ENCODE results near the gene FARSB. TPM values are rescaled to one million over a fixed set of nuclear protein-coding genes. Genes with fewer than 3 reads are reported as not detected.

FARSB gene
- total RNA-seq, 1 experiment from 2014 or later = 32.9 TPM

DNA sequence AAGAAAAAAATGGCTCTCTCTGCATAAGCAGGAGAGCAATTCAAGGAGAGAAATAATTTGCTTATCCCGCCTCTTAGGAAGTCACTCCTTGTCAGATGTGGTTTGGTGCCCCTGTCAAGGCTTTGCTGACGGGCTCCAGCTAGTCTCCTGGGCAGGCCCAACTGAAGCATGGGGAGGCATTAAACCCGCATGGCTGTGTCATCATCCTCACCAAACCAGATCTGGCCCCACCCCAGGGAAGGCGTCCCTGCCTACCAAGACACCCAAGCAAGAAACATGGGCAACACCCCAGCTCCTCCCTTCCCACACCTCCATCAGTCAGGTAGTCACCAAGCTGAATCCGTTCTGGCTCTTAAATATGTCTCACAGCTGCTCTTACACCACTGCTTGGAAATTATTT is 123.6 kb downstream of the FARSB start:
- intact Hi-C loops (cut with micrococcal nuclease) = no loop called here

DNA sequence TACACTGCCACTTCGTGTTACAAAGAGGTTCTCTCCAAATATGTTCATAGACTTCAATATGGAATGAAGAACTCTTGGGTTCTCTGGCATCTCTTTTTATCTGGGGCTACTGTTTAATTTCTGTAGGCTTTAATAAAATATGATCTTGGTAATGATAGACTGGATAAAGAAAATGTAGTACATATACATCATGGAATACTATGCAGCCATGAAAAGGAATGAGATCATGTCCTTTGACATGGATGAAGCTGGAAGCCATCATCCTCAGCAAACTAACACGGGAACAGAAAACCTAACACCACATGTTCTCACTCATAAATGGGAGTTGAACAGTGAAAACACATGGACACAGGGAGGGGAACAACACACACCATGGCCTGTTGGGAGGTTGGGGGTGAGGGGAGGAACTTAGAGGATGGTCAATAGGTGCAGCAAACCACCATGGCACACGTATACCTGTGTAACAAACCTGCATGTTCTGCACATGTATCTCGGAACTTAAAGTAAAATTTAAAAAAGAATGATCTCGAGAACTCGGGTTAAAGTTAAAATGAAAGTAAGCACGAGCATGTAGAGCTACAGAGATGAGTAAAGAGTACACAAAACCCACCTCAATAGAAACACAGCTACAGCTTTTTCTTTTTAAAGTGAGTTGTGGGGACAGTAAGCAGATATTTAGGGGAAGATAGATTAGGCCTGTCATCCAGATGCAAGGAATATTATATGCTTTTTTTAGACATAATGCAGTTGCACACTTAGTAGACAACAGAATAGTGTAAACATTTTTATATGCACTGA is 129.2 kb downstream of the FARSB start:
- Histone ChIP-seq H3K4me3 (ENCODE audit: low read length) (no peak overlapping the region), H3F3A (ENCODE audit: low read length, unreplicated experiment) (no peaks in the 10 kb centered on the region), H3K36me3 (ENCODE audit: low read depth, low read length) (no peaks in the 10 kb centered on the region), H3K9ac (ENCODE audit: low read length) (no peak overlapping the region), H3K4me2 (ENCODE audit: low read length) (no peak overlapping the region), H3K9me3 (ENCODE audit: low read length) (no peaks in the 10 kb centered on the region), H4K20me1 (ENCODE audit: low read length) (no peaks in the 10 kb centered on the region), H2AFZ (ENCODE audit: low read length) (no peak overlapping the region), H3K79me2 (ENCODE audit: low read length) (no peaks in the 10 kb centered on the region), H3K4me1 (ENCODE audit: insufficient read depth, low read length) (no peaks in the 10 kb centered on the region), H3K27ac (ENCODE audit: low read length) (no peak overlapping the region), H3K27me3 (ENCODE audit: low read length) (0 out of 2 replicates have a peak, but pooled peaks cover under 1% of the 10 kb centered on the region), H3K9me2 (replicated peaks; ENCODE audit: low read length) (no peaks in the 10 kb centered on the region)
- DNase-seq (no peak), ATAC-seq (no peak)
- CTCF ChIA-PET = no interaction called here
- POLR2A ChIA-PET (ENCODE audit: unreplicated experiment) = no interaction called here
- TF ChIP-seq EZH2phosphoT487 (IDR thresholded peaks at IDR 0.05; ENCODE audit: borderline replicate concordance, low read length) (no peak), EZH2 (IDR thresholded peaks at IDR 0.05; ENCODE audit: low read length, unreplicated experiment) (no peak)
- TF ChIP-seq, protein P1, sequence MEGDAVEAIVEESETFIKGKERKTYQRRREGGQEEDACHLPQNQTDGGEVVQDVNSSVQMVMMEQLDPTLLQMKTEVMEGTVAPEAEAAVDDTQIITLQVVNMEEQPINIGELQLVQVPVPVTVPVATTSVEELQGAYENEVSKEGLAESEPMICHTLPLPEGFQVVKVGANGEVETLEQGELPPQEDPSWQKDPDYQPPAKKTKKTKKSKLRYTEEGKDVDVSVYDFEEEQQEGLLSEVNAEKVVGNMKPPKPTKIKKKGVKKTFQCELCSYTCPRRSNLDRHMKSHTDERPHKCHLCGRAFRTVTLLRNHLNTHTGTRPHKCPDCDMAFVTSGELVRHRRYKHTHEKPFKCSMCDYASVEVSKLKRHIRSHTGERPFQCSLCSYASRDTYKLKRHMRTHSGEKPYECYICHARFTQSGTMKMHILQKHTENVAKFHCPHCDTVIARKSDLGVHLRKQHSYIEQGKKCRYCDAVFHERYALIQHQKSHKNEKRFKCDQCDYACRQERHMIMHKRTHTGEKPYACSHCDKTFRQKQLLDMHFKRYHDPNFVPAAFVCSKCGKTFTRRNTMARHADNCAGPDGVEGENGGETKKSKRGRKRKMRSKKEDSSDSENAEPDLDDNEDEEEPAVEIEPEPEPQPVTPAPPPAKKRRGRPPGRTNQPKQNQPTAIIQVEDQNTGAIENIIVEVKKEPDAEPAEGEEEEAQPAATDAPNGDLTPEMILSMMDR (conservative IDR thresholded peaks at IDR 0.05; ENCODE audit: low read depth, low read length) = no peak
- BruUV-seq (replicated peaks) = no TSS peak
- intact Hi-C loops (cut with micrococcal nuclease) = no loop called here

More for the DNA sequence above, 123.6 kb downstream of the FARSB start:
- peaks cover 39% of the 10 kb centered on the region for H3K27me3 ChIP-seq (ENCODE audit: low read length)
- no peaks in the 10 kb centered on the region for H3K4me1 ChIP-seq (ENCODE audit: insufficient read depth, low read length)
- no peaks in the 10 kb centered on the region for H3K9me2 ChIP-seq (replicated peaks; ENCODE audit: low read length)
- no peak overlapping the region for H3K4me3 ChIP-seq (ENCODE audit: low read length)
- H3K36me3 ChIP-seq (ENCODE audit: low read depth, low read length) = no peaks in the 10 kb centered on the region
- H3K9ac ChIP-seq (ENCODE audit: low read length) = no peak overlapping the region
- H3K79me2 ChIP-seq (ENCODE audit: low read length) = no peaks in the 10 kb centered on the region
- H3K4me2 ChIP-seq (ENCODE audit: low read length) = no peak overlapping the region
- DNase-seq = no peak
- H3F3A ChIP-seq (ENCODE audit: low read length, unreplicated experiment) = no peaks in the 10 kb centered on the region
- TF ChIP-seq, protein P1 (conservative IDR thresholded peaks at IDR 0.05; ENCODE audit: low read depth, low read length) = no peak
- no peak for TF ChIP-seq EZH2 (IDR thresholded peaks at IDR 0.05; ENCODE audit: low read length, unreplicated experiment)
- TF ChIP-seq EZH2phosphoT487 (IDR thresholded peaks at IDR 0.05; ENCODE audit: borderline replicate concordance, low read length) = no peak
- H2AFZ ChIP-seq (ENCODE audit: low read length) = no peak overlapping the region
- no peak overlapping the region for H3K27ac ChIP-seq (ENCODE audit: low read length)
- POLR2A ChIA-PET (ENCODE audit: unreplicated experiment) = no interaction called here
- no peaks in the 10 kb centered on the region for H4K20me1 ChIP-seq (ENCODE audit: low read length)
- CTCF ChIA-PET = no interaction called here
- BruUV-seq (replicated peaks) = no TSS peak
- H3K9me3 ChIP-seq (ENCODE audit: low read length) = no peaks in the 10 kb centered on the region
- no peak for ATAC-seq

DNA sequence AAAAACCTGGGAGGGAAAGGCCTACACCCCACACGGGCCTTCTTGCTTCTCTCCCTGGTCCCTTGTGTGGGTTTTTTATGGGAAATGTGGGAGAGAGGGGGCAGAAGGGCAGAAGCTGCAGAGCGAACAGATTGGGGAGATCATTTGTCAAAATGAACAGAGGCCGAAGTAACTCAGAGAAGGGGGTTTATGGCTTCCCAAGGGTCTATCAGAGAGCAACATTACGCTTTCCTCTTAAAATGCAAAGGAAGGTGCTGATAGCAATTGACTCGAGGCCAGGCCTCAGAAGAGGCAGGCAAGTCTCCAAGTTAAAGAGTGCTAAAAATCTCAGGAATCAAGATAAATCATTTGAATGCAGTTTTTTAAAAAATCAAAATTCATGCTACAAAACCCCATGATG is 130.1 kb downstream of the FARSB start:
- DNase-seq (no peak), ATAC-seq (no peak)
- Histone ChIP-seq H3K4me3 (ENCODE audit: low read length) (no peak overlapping the region), H3K4me2 (ENCODE audit: low read length) (no peak overlapping the region), H3F3A (ENCODE audit: low read length, unreplicated experiment) (no peaks in the 10 kb centered on the region), H3K27ac (ENCODE audit: low read length) (no peak overlapping the region), H4K20me1 (ENCODE audit: low read length) (no peaks in the 10 kb centered on the region), H3K9me3 (ENCODE audit: low read length) (no peaks in the 10 kb centered on the region), H3K9ac (ENCODE audit: low read length) (no peak overlapping the region), H3K27me3 (ENCODE audit: low read length) (0 out of 2 replicates have a peak, but pooled peaks cover 10% of the 10 kb centered on the region), H3K36me3 (ENCODE audit: low read depth, low read length) (no peaks in the 10 kb centered on the region), H2AFZ (ENCODE audit: low read length) (no peak overlapping the region), H3K79me2 (ENCODE audit: low read length) (no peaks in the 10 kb centered on the region), H3K4me1 (ENCODE audit: insufficient read depth, low read length) (no peaks in the 10 kb centered on the region), H3K9me2 (replicated peaks; ENCODE audit: low read length) (no peaks in the 10 kb centered on the region)
- POLR2A ChIA-PET (ENCODE audit: unreplicated experiment) = no interaction called here
- no TSS peak for BruUV-seq (replicated peaks)
- no peak for TF ChIP-seq EZH2phosphoT487 (IDR thresholded peaks at IDR 0.05; ENCODE audit: borderline replicate concordance, low read length)
- TF ChIP-seq EZH2 (IDR thresholded peaks at IDR 0.05; ENCODE audit: low read length, unreplicated experiment) = no peak
- TF ChIP-seq, protein P1 (conservative IDR thresholded peaks at IDR 0.05; ENCODE audit: low read depth, low read length) = no peak
- CTCF ChIA-PET = no interaction called here
- intact Hi-C loops (cut with micrococcal nuclease) = no loop called here
